ENCODE measurements around the gene MXD4. TPM values are rescaled to one million over a fixed set of nuclear protein-coding genes. Genes with fewer than 3 reads are reported as not detected.

Gene MXD4
- total RNA-seq, 1 experiment from 2014 or later, result 18.9 TPM

- POLR2A ChIA-PET (ENCODE audit: unreplicated experiment), result interaction anchor here (0.7 kb wide), 1 partner anchor 430 kb away, joined by 3 read pairs; no protein-coding TSS in a partner anchor
- intact Hi-C loops (cut with micrococcal nuclease), result loop anchor here (5.0 kb wide), 1 partner anchor 155 kb away; the partner anchor contains the start of genes CFAP99 and ZFYVE28
- peaks cover 8% of the 10 kb centered on the region; the same call in 1 of the 2 replicates for H3K4me1 ChIP-seq (ENCODE audit: insufficient read depth, low read length)
These were observed 435 bp upstream of the MXD4 start for GRCh38 chr4:2262145-2262943.

GRCh38 chr4:2261110-2261852 is 628 bp downstream of the MXD4 start:
- Histone ChIP-seq H3K36me3 (ENCODE audit: low read depth, low read length) (no peaks in the 10 kb centered on the region), H3K4me3 (ENCODE audit: low read length) (peak overlapping the region; percentile 87), H3K9me3 (ENCODE audit: low read length) (no peaks in the 10 kb centered on the region), H3K27ac (ENCODE audit: low read length) (no peak overlapping the region), H3K79me2 (ENCODE audit: low read length) (peaks cover 10% of the 10 kb centered on the region; the same call in 1 of the 2 replicates), H2AFZ (ENCODE audit: low read length) (peak overlapping the region; percentile 68), H4K20me1 (ENCODE audit: low read length) (no peaks in the 10 kb centered on the region), H3K9me2 (replicated peaks; ENCODE audit: low read length) (no peaks in the 10 kb centered on the region), H3F3A (ENCODE audit: low read length, unreplicated experiment) (no peaks in the 10 kb centered on the region), H3K27me3 (ENCODE audit: low read length) (no peaks in the 10 kb centered on the region), H3K4me1 (ENCODE audit: insufficient read depth, low read length) (peaks cover 8% of the 10 kb centered on the region; the same call in 1 of the 2 replicates), H3K4me2 (ENCODE audit: low read length) (peak overlapping the region; percentile 93), H3K9ac (ENCODE audit: low read length) (peak overlapping the region; percentile 79)
- intact Hi-C loops (cut with micrococcal nuclease), result loop anchor here (5.0 kb wide), 1 partner anchor 156 kb away; the partner anchor contains the start of genes CFAP99 and ZFYVE28
- DNase-seq (peak; percentile 37), ATAC-seq (peak; percentile 25)
- no TSS peak for BruUV-seq (replicated peaks)
- TF ChIP-seq EZH2 (IDR thresholded peaks at IDR 0.05; ENCODE audit: low read length, unreplicated experiment), result no peak
- TF ChIP-seq, protein P1, sequence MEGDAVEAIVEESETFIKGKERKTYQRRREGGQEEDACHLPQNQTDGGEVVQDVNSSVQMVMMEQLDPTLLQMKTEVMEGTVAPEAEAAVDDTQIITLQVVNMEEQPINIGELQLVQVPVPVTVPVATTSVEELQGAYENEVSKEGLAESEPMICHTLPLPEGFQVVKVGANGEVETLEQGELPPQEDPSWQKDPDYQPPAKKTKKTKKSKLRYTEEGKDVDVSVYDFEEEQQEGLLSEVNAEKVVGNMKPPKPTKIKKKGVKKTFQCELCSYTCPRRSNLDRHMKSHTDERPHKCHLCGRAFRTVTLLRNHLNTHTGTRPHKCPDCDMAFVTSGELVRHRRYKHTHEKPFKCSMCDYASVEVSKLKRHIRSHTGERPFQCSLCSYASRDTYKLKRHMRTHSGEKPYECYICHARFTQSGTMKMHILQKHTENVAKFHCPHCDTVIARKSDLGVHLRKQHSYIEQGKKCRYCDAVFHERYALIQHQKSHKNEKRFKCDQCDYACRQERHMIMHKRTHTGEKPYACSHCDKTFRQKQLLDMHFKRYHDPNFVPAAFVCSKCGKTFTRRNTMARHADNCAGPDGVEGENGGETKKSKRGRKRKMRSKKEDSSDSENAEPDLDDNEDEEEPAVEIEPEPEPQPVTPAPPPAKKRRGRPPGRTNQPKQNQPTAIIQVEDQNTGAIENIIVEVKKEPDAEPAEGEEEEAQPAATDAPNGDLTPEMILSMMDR (conservative IDR thresholded peaks at IDR 0.05; ENCODE audit: low read depth, low read length), result no peak
- no peak for TF ChIP-seq EZH2phosphoT487 (IDR thresholded peaks at IDR 0.05; ENCODE audit: borderline replicate concordance, low read length)
- ChIA-PET CTCF (no interaction called here), POLR2A (ENCODE audit: unreplicated experiment) (no interaction called here)

More at GRCh38 chr4:2262145-2262943, 435 bp upstream of the MXD4 start:
- peaks cover 10% of the 10 kb centered on the region; the same call in 1 of the 2 replicates for H3K79me2 ChIP-seq (ENCODE audit: low read length)
- H3F3A ChIP-seq (ENCODE audit: low read length, unreplicated experiment), result no peaks in the 10 kb centered on the region
- H3K9ac ChIP-seq (ENCODE audit: low read length), result peak overlapping the region; percentile 61
- no peak overlapping the region for H3K27ac ChIP-seq (ENCODE audit: low read length)
- no peak for TF ChIP-seq EZH2phosphoT487 (IDR thresholded peaks at IDR 0.05; ENCODE audit: borderline replicate concordance, low read length)
- TF ChIP-seq, protein P1 (conservative IDR thresholded peaks at IDR 0.05; ENCODE audit: low read depth, low read length), result no peak
- TF ChIP-seq EZH2 (IDR thresholded peaks at IDR 0.05; ENCODE audit: low read length, unreplicated experiment), result no peak
- CTCF ChIA-PET, result interaction anchor here (0.7 kb wide), 1 partner anchor 150 kb away, joined by 3 read pairs; no protein-coding TSS in a partner anchor
- H3K36me3 ChIP-seq (ENCODE audit: low read depth, low read length), result no peaks in the 10 kb centered on the region
- BruUV-seq (replicated peaks), result no TSS peak
- H3K4me2 ChIP-seq (ENCODE audit: low read length), result peak overlapping the region; percentile 91
- DNase-seq (peak; percentile 95), ATAC-seq (peak; percentile 92)
- H3K27me3 ChIP-seq (ENCODE audit: low read length), result no peaks in the 10 kb centered on the region
- H2AFZ ChIP-seq (ENCODE audit: low read length), result peak overlapping the region; percentile 51; the same call in 1 of the 2 replicates
- H4K20me1 ChIP-seq (ENCODE audit: low read length), result no peaks in the 10 kb centered on the region
- H3K9me2 ChIP-seq (replicated peaks; ENCODE audit: low read length), result no peaks in the 10 kb centered on the region
- H3K4me3 ChIP-seq (ENCODE audit: low read length), result peak overlapping the region; percentile 72
- H3K9me3 ChIP-seq (ENCODE audit: low read length), result no peaks in the 10 kb centered on the region
